Osteoblast (primary cell): ENCODE data around the gene ADAMTS17. TPM values are rescaled to one million over a fixed set of nuclear protein-coding genes. Genes with fewer than 3 reads are reported as not detected.

Experiments used
- DNase-seq: peaks from one replicate; pipeline ENCODE4 v3.0.0; 2011; ENCODE audit warnings: low spot score, mixed read lengths; ENCODE audit not compliant: insufficient read length; ENCODE audit errors: missing footprints
- H2AFZ ChIP-seq: 2 replicates; pipeline ENCODE4 v1.6.0; 2011; ENCODE audit warnings: mild to moderate bottlenecking, low read length
- H3K27ac ChIP-seq: 2 replicates; pipeline ENCODE4 v1.5.1; 2011; ENCODE audit warnings: mild to moderate bottlenecking, low read depth, low read length, moderate library complexity
- H3K27me3 ChIP-seq: 2 replicates; pipeline ENCODE4 v1.6.0; 2012; ENCODE audit warnings: mild to moderate bottlenecking, control low read depth, inconsistent platforms, low read length, moderate library complexity; ENCODE audit not compliant: insufficient read depth
- H3K36me3 ChIP-seq: 2 replicates; pipeline ENCODE4 v1.5.1; 2011; ENCODE audit warnings: mild to moderate bottlenecking, low read length, control low read depth, moderate library complexity; ENCODE audit not compliant: insufficient read depth
- H3K4me1 ChIP-seq: 2 replicates; pipeline ENCODE4 v1.5.1; 2011; ENCODE audit warnings: mild to moderate bottlenecking, low read length, control low read depth, moderate library complexity; ENCODE audit not compliant: insufficient read depth
- H3K4me2 ChIP-seq: 2 replicates; pipeline ENCODE4 v1.6.0; 2011; ENCODE audit warnings: mild to moderate bottlenecking, low read length; ENCODE audit not compliant: insufficient read depth
- H3K4me3 ChIP-seq: fragments of 200-600 bp; sonication (generic); 3 replicates; pipeline ENCODE4 v1.5.1; 2012; ENCODE audit warnings: mild to moderate bottlenecking, low read length, inconsistent platforms; ENCODE audit not compliant: insufficient read depth
- H3K79me2 ChIP-seq: 2 replicates; pipeline ENCODE4 v1.6.0; 2012; ENCODE audit warnings: mild to moderate bottlenecking, low read length, control low read depth, inconsistent platforms; ENCODE audit not compliant: insufficient read depth
- H3K9me3 ChIP-seq: 2 replicates; pipeline ENCODE4 v1.5.1; 2011; ENCODE audit warnings: low read depth, low read length, control low read depth
- H4K20me1 ChIP-seq: 2 replicates; pipeline ENCODE4 v1.6.0; 2012; ENCODE audit warnings: mild to moderate bottlenecking, low read length, control low read depth; ENCODE audit not compliant: insufficient read depth
- total RNA-seq: library from RNA; depleted of rRNA; stranded (reverse); fragments of >200 nt; gene quantifications from 2 replicates; pipeline ENCODE4 v1.2.3, GENCODE V29; 2012
- TF ChIP-seq, protein P1 (sequence below): IDR thresholded peaks from 2 replicates; pipeline ENCODE4 v1.5.1; 2011; ENCODE audit warnings: mild to moderate bottlenecking, low read depth, low read length, moderate library complexity; ENCODE audit errors: extremely low read depth

ADAMTS17 gene
- total RNA-seq, 1 donor, result under 0.01 TPM

DNA sequence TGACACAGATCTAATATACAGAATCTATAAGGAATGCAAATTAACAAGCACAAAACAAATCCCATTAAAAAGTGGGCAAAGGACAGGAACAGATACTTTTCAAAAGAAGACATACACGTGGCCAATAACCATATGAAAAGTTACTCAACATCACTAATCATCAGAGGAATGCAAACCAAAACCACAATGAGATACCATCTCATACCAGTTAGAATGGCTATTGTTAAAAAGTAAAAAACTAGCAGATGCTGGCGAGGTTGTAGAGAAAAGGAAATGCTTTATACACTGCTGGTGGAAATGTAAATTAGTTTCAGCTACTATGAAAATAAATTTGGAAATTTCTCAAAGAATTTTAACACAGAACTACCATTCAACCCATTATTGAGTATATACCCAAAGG lies 50.7 kb downstream of the ADAMTS17 start:
- Histone ChIP-seq H3K4me3 (no peak overlapping the region), H3K79me2 (no peaks in the 10 kb centered on the region), H3K27me3 (no peaks in the 10 kb centered on the region), H3K9me3 (no peaks in the 10 kb centered on the region), H3K4me2 (no peak overlapping the region), H4K20me1 (no peaks in the 10 kb centered on the region), H3K36me3 (no peaks in the 10 kb centered on the region), H3K4me1 (no peaks in the 10 kb centered on the region), H2AFZ (no peak overlapping the region), H3K27ac (no peak overlapping the region)
- DNase-seq, result no peak
- TF ChIP-seq, protein P1, sequence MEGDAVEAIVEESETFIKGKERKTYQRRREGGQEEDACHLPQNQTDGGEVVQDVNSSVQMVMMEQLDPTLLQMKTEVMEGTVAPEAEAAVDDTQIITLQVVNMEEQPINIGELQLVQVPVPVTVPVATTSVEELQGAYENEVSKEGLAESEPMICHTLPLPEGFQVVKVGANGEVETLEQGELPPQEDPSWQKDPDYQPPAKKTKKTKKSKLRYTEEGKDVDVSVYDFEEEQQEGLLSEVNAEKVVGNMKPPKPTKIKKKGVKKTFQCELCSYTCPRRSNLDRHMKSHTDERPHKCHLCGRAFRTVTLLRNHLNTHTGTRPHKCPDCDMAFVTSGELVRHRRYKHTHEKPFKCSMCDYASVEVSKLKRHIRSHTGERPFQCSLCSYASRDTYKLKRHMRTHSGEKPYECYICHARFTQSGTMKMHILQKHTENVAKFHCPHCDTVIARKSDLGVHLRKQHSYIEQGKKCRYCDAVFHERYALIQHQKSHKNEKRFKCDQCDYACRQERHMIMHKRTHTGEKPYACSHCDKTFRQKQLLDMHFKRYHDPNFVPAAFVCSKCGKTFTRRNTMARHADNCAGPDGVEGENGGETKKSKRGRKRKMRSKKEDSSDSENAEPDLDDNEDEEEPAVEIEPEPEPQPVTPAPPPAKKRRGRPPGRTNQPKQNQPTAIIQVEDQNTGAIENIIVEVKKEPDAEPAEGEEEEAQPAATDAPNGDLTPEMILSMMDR, result no peak

- no peaks in the 10 kb centered on the region for H3K9me3 ChIP-seq
- no peaks in the 10 kb centered on the region for H3K36me3 ChIP-seq
- no peaks in the 10 kb centered on the region for H4K20me1 ChIP-seq
- TF ChIP-seq, protein P1, result no peak
- H3K27ac ChIP-seq, result no peak overlapping the region
- no peaks in the 10 kb centered on the region for H3K79me2 ChIP-seq
- H3K4me3 ChIP-seq, result no peak overlapping the region
- H3K27me3 ChIP-seq, result no peaks in the 10 kb centered on the region
- H3K4me2 ChIP-seq, result no peak overlapping the region
- H2AFZ ChIP-seq, result no peak overlapping the region
- no peak for DNase-seq
- H3K4me1 ChIP-seq, result no peaks in the 10 kb centered on the region
Observed at GRCh38 chr15:100285641-100286295, 56.0 kb downstream of the ADAMTS17 start.

- H3K4me2 ChIP-seq, result no peak overlapping the region
- DNase-seq, result no peak
- H3K27me3 ChIP-seq, result no peaks in the 10 kb centered on the region
- no peaks in the 10 kb centered on the region for H3K79me2 ChIP-seq
- no peaks in the 10 kb centered on the region for H3K9me3 ChIP-seq
- H3K27ac ChIP-seq, result no peak overlapping the region
- TF ChIP-seq, protein P1, result no peak
- H3K4me3 ChIP-seq, result no peak overlapping the region
- no peaks in the 10 kb centered on the region for H3K4me1 ChIP-seq
- H2AFZ ChIP-seq, result no peak overlapping the region
- no peaks in the 10 kb centered on the region for H4K20me1 ChIP-seq
- H3K36me3 ChIP-seq, result no peaks in the 10 kb centered on the region
Observed at GRCh38 chr15:100284701-100285100, 57.1 kb downstream of the ADAMTS17 start.

- Histone ChIP-seq H2AFZ (no peak overlapping the region), H3K4me3 (no peak overlapping the region), H3K79me2 (no peaks in the 10 kb centered on the region), H3K36me3 (no peaks in the 10 kb centered on the region), H3K27me3 (no peaks in the 10 kb centered on the region), H3K27ac (no peak overlapping the region), H3K4me2 (no peak overlapping the region), H4K20me1 (no peaks in the 10 kb centered on the region), H3K9me3 (no peaks in the 10 kb centered on the region), H3K4me1 (no peaks in the 10 kb centered on the region)
- DNase-seq, result no peak
- TF ChIP-seq, protein P1, result no peak
Observed at GRCh38 chr15:100284191-100284590, 57.6 kb downstream of the ADAMTS17 start.
